HG03378 (cell line): ENCODE data around the gene TTC23L.

Source experiments
- ATAC-seq: cut with Tn5 transposase; IDR thresholded peaks from one replicate; pipeline ENCODE4 v1.9.1; 2021; ENCODE audit warnings: mild to moderate bottlenecking, moderate library complexity; ENCODE audit not compliant: unreplicated experiment

TTC23L gene

GRCh38 chr5:34867660-34868059 lies 28.7 kb downstream of the TTC23L start:
- ATAC-seq: no peak

DNA sequence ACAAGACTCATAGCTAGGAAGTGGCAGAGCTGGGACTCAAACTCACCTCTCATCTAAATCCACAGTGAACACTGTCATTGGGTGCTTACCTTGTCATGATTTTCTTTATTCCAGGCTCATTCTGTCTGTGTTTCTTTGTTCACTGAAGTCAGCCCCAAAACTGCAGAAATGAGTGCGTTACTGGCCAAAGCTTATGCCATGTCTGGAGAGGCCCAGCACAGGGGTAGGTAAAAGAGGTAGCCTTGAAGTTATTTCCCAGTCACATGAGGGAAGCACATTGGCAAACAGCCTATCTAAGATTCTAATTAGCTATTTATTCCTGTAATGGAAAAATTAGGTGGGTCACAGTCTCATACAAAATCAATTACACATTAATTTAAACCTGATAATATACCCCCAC lies 29.8 kb downstream of the TTC23L start:
- ATAC-seq: no peak

- no peak for ATAC-seq
These were observed 30.3 kb downstream of the TTC23L start for GRCh38 chr5:34869256-34869655.

GRCh38 chr5:34870382-34870781 lies 31.4 kb downstream of the TTC23L start:
- ATAC-seq: no peak

DNA sequence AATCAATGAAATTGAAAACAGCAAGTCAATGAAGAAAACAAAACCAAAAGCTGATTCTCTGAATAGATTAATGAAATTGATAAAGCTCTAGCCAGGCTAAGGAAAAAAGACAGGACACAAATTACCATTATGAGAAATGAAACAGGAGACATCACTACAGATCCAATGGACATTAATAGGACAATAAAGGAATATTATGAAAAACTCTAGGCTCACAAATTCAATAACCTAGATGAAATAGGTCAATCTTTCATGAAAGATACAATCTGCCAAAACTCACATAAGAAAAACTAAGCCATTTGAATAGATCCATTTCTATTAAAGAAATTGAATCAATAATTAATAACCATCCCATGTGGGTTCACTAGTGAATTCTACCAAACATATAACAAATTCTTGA lies 37.3 kb downstream of the TTC23L start:
- no peak for ATAC-seq

- ATAC-seq: no peak
These were observed 42.3 kb downstream of the TTC23L start for GRCh38 chr5:34881246-34881645.

DNA sequence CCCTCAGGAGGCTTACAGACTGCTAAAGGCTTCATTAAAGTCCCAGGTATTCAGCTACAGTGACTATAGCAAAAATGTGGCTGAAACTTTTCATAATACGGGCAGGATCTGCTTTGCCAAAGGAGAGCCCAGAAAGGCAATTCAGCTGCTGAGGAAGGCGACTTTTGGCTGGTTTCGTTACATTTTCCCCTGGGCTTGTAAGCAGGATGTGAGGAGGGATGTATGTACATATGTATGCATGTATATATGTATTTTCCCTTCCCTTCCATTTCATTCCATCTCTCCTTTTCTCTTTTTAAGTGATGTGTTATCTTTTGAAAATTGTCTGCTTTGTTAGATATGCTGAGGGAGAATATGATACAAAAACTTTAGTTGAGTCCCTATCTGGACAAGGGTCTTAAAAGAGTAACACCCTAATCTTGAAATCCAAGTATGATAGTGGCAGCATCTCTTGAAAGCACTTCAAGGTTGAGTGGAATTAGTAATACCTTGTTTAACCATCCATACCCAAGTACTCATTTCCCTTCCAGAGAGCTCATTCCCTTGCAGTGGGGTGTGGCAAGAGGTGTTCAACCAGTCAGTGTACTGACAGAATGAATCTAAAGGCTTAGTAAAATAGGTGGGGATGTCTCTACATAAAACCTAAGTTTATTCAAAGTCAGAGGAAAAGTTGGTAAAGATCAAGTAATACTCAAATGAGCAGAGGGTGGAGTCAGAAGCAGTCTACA lies 47.6 kb downstream of the TTC23L start:
- no peak for ATAC-seq

DNA sequence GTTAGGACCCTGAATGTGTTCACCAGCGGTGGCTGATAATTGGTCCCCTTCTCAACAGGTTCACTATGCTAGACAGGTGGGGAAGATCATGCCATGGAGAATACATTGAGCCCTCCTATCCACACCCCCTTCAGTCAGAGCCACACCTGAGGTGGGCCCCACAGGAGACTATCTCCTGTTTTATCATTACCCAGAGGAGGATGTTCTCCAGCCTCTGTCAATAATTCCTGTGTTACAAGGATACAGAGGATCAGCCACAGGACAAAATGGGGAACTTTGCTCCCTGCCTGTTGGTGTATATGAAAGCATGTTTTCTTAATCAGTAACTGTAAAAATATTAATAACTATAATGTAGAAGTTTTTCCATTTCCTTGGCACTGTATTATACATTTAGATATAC lies 50.4 kb downstream of the TTC23L start:
- no peak for ATAC-seq

DNA sequence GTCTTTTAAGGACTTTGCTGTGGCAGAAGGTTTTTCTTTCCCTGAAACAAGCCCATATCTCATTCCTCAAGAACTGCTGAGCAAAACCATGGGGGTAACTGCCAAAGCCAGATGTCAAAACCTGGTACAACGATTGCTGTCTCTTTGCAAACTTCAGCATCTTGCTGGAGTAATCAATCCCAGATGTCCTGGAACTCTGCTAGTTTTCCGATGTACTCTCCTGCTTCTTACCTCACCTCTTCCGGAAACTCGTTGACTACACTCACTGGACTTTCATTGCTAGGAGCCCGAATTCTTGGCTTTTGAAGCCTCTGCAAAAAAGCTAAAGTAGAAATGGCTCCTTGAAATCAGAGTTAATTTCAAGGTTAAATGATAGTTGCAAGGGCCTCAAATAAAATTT lies 53.0 kb downstream of the TTC23L start:
- no peak for ATAC-seq

- ATAC-seq: no peak
These were observed 53.5 kb downstream of the TTC23L start for GRCh38 chr5:34892414-34892813.

GRCh38 chr5:34894716-34895115 lies 55.8 kb downstream of the TTC23L start:
- ATAC-seq: no peak

DNA sequence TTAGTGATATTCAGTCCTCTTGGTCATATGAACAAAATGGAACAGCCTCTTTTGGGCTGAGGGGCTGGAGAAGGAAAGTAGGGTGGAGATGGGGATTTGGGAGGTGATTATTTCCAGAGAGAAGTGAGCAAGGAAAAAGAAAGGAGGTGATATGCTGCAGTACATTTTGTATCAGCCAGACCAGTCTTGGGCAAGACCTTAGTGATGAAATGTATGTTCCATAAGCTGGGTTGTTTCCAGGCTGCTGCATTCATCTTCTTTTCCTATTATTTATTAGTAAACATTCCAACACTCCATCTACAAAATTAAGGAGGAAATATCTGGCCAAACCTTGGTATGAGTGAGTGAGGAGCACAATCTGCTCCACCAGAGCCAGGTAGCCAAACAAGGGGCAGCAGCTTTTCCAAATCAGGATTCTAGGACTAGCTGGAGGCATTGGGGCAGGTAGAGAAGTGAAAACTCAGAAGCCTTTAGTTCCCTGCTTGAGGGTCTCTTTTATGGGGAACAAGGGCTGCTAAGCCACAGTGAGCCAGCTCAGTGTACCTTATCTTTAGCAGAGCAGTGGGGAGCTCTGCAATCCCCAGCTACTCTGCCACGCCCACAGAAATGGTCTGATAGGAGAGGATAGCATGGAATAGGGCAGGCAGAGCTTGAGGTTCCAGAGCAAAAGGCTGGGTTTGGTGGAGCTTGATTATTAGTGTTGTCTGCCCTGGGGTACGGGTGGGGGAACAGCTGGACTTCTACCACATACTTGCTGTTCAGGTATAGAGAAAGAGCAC lies 56.9 kb downstream of the TTC23L start:
- ATAC-seq: no peak

DNA sequence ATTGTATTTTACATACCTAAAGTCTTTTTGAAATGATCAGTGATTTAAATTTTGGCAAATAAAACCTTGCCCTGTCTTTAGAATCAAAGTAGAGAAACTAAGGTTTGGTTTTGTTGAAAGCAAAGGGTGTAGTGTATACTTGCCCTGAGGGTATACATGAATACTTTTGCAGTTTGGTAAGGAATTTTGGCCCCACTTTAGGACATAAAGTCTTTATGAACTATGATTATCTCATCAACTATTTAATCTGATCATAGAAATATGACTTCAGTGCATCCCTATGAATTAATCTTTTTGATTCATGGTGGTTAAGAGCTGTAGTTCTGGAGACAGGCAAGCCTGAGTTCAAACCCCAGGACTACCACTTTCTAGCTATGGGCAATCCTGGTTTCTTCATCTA lies 58.7 kb downstream of the TTC23L start:
- ATAC-seq: no peak

GRCh38 chr5:34898258-34898895 lies 59.4 kb downstream of the TTC23L start:
- ATAC-seq: peak; percentile 80

DNA sequence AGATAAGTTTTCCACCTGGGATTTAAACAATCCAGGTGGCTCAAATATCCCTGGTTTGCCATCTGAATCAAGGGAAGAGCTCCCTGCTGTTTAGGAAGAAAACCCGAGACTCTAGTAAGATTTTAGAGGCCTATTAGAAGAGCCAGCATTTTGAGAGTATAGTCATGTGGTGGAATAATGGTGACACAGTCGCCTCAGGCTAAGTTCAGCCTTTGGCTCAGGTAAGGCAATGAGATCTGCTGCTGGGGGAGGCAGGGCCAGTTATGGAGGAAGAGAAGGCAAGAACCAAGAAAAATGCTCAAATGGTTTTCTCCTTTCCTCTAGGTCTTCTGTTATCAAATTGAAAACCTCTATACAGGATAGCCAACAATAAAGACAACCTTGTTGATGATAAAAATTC lies 60.1 kb downstream of the TTC23L start:
- no peak for ATAC-seq

DNA sequence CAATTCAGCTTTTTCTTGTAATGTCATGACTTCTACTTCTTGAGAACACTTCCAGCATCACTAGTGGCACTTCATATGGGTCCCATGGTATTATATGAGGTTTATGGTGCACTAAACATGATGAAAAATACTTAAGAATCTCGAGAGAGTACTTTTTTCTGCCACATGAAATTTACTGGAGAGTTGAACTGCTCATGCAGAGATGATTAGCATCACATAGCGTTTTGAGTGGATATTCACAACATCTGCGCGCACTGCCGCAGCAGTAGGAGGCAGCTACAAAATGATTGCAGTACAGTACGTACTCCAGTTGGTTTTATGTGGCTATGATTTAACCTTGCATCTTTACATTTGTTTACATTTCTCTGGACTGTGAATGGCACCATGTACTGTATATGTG lies 61.7 kb downstream of the TTC23L start:
- ATAC-seq: no peak

DNA sequence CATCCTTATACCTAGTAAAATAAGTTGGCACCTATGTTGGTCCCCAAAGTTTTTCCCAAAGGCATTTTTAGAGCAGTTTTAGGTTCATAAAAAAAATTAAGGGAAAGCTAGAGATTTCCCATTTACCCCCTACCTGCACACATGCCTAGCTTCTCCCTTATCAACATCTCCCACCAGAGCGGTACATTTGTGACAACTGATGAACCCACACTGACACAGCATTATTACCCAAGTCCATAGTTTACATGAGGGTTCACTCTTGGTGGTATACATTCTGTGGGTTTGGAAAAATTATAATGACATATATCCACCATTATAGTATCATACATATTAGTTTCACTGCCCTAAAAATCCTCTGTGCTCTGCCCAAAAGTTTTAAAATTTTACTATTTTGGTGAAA lies 64.3 kb downstream of the TTC23L start:
- no peak for ATAC-seq

DNA sequence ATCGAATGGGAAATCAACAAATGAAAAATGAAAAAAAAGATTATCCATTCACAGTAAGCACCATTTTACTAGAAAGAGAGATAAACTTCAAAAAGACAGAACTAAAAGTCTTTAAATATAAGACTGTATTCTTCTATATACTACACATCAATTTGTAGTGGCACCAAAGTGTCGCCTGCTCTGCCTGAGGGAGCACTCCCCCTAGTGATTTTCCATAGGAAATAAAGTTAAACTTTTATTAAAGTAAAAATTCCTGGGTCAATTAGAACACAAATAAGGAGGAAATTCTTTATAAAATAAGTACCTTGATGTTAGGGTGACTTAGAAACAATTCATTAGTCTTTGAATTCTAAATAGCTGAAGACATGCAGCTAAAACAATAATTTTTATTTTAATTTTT lies 66.6 kb downstream of the TTC23L start:
- ATAC-seq: no peak

DNA sequence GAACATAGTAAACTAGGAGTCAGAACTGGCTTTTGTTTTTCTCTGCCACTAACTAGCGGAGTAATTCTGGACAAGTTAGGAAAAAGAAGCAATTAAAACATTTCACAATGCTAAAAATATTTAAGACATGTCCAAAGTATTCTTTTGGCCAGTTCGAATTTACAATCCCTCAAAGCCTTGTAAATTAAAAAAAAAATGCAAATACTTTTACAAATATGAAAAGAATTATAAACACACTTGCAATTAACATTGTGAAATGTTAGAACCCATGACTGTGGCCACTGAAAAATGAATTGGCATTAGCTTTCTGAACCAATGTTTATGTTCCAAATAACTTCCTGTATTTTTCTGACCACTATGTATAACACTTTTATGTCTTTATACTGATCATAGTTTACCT lies 74.1 kb downstream of the TTC23L start:
- no peak for ATAC-seq

- ATAC-seq: peak; percentile 20
These were observed 75.7 kb downstream of the TTC23L start for GRCh38 chr5:34914671-34915138.

GRCh38 chr5:34915139-34915855 lies 76.3 kb downstream of the TTC23L start, which contains the start of the genes BRIX1 and RAD1:
Gene BRIX1 (plus strand): TSS chr5:34915711. CDS start chr5:34915739, 28 bp downstream.
Gene RAD1 (minus strand): TSS chr5:34915504. CDS start chr5:34914892, 612 bp downstream.
- peak; percentile 96 for ATAC-seq
